GM19397 (cell line): ENCODE results near the gene DLGAP1.
"Not testable (repeated sequence)": the region's sequence is repeated elsewhere in the genome, so short reads cannot be mapped to it uniquely, and the experiment has no call there.

Experiments used
- ATAC-seq: cut with Tn5 transposase; IDR thresholded peaks from one replicate; pipeline ENCODE4 v1.9.1; 2021; ENCODE audit warnings: mild to moderate bottlenecking, moderate library complexity; ENCODE audit not compliant: unreplicated experiment

Gene DLGAP1

DNA sequence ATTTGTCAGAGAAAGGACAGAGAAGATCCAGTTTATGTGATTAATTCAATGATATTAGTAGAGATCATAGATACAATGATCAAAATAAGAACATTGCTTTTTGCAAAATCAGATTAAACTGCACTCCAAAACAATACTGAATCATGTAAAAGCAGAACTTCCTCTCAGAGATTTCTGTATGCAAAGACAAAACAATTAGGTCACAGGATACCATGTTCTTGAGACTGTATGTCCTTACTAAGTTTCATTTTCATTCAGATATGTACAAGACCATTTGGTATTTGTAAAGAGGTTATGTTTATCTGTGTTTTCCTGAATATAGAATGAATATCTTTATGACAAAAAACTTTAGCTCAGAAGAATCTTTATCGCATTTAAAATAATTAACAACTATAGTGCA lies 161.8 kb downstream of the DLGAP1 start:
- ATAC-seq, result no peak

GRCh38 chr18:4292696-4293095 lies 162.4 kb downstream of the DLGAP1 start:
- ATAC-seq, result no peak

GRCh38 chr18:4287340-4287739 lies 167.8 kb downstream of the DLGAP1 start:
- not testable (repeated sequence) for ATAC-seq

DNA sequence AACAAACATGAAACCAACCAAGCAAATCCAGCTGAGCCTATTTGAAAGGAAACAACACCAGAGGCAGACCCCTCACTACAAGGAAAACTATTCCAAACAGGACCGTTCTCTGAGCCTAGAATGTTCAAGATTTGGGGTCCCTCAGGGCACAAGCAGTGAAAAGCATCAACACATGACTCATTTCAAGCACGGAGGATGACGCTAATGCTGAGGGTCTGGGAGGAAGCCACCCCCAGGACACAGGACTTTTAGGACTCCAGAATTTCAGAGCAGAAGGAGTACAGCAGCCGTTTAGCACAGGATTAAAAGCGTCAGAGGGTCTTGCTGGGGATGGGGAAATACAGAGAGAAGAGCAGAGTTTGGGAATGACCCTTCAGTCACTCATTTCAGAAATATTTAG lies 168.9 kb downstream of the DLGAP1 start:
- ATAC-seq, result no peak

- ATAC-seq, result no peak
Observed at GRCh38 chr18:4285525-4285924, 169.6 kb downstream of the DLGAP1 start.

DNA sequence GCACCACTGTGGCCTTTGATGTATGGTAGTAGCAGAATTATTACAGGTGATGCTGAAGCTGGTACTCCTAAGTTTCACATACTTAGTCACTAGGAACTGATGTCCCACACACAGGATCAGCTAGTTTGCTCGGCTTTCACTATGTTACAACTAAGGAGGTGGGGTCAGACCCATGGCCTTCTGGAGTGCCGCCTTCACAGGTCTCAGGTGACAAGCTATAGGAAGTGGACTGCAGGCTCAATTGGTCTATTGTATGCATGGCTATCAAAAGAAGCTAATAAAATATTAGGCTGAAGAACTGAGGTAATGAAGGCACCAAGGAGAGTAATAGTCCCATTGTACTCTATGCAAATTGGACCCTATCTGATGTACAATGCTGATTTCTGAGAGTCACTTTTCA lies 170.6 kb downstream of the DLGAP1 start:
- no peak for ATAC-seq

- no peak for ATAC-seq
Observed at GRCh38 chr18:4283746-4284291, 171.3 kb downstream of the DLGAP1 start.

DNA sequence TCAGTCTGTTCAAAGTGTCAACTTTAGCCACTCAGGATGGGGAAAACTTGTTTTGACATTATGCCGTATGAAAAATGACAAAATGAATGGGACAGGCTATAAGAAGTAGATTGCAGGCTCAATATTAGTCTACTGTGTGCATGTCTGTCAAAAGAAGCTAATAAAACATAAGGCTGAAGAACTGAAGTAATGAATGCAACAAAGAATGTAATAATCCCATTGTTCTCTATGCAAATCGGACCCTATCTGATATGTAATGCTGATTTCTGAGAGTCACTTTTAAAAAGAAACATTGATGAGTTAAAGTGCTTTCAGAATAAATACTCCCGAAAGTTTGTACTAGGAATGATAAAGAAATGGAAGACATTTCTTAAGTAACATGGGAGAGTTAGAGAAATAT lies 172.2 kb downstream of the DLGAP1 start:
- ATAC-seq, result no peak

- no peak for ATAC-seq
Observed at GRCh38 chr18:4276953-4277585, 178.0 kb downstream of the DLGAP1 start.

- no peak for ATAC-seq
Observed at GRCh38 chr18:4271952-4272351, 183.2 kb downstream of the DLGAP1 start.

DNA sequence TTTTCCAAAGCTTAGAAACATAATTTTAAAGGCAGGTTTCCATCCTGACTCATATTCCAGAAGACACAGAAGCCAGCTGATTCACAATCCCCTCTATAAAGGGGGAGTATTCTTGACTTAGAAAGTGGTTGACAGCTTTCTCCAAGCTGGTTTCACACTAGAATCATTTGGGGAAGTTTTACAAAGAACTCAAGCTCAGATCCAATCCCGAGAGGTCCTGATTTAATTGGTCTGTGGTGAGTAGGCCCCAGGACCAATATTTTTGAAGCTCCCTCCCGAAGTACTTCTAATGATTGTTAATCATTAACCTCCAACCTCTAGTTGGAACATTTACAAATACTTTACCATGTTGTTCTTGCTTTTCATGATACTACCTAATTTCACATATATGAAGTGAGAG lies 184.1 kb downstream of the DLGAP1 start:
- ATAC-seq, result no peak

GRCh38 chr18:4270016-4270415 lies 185.1 kb downstream of the DLGAP1 start:
- ATAC-seq, result no peak

DNA sequence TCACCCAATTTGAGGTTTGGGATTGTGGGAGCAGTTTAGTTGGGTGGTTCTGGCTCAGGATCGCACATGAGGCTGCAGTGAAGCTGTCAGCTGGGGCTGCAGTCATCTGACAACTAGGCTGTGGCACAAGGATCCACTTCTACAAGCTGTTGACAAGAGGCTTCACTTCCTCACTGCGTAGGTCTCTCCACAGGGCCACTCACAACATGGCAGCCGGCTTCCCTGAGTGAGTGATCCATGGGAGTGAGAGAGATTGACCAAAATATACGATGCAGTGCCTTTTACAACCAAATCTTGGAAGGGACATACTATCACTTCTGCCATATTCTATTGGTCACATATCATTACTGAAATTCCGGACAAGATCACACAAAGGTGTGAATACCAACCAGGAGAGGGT lies 187.5 kb downstream of the DLGAP1 start:
- no peak for ATAC-seq

- ATAC-seq, result no peak
Observed at GRCh38 chr18:4264347-4264791, 190.7 kb downstream of the DLGAP1 start.

DNA sequence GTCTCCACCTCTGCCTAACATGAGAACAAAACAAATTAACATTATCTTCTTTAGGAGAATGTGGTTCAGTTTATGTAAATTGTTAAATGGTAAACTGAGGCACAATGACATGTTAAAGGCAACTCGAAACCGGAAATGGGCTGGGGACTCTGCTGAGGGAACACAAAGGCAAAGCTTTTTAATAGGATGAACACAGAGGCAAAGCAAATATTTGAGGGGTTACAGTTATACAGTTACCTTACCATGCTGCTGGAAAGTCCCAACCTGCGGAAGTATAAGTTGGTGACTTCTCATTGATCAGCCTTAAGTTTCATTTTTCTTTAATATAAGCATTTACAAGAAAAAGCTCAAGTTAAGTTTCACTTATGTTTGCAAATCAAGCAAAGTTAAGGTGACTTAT lies 195.0 kb downstream of the DLGAP1 start:
- ATAC-seq, result no peak

DNA sequence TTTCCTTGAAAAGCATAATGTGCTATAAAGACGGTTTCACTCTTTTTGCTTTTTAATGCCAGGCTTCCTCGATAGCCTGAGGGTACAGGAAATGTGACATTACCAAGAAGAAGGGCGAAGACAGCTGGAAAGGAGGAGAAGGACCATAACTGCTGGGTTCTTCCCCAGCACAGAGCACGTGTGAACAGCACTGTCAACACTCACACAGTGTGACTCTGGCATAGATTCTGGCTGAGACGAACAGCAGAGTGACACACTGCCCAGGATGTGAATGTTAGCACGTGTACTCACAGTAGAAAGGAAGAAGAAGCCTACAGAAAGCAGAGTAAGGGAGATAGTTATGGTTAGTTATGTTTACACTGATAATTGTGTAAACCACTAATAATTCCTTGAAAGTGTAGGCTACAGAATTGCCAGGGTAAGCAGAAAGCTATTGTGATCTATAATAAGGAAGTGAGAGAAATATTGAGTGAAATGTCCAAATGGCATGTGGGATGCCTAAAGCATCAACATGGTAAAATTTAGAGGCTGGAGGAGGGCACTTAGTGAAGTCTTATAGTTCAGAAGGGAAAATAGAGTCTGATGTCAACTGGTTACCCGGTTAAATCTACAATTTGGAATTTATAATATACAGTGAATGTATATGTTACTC lies 198.2 kb downstream of the DLGAP1 start:
- no peak for ATAC-seq

DNA sequence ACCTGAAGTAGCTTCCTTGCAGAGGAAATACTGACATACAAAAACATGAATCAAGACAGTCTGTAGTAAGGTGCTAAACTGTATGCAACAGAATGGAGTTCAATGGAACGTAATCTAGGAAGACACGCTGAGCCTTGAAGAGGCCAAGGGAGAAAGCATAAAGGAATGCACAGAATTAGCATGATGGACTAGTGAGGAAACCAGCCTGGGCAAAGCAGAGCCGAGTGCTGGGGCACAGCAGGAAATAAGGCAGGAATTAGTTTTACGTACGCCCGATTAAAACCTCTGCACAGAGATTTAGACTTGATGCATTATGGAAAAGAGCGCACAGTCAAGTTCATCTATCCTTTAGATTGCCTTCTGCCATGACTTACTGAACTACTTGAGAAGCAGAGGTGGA lies 200.3 kb downstream of the DLGAP1 start:
- no peak for ATAC-seq

DNA sequence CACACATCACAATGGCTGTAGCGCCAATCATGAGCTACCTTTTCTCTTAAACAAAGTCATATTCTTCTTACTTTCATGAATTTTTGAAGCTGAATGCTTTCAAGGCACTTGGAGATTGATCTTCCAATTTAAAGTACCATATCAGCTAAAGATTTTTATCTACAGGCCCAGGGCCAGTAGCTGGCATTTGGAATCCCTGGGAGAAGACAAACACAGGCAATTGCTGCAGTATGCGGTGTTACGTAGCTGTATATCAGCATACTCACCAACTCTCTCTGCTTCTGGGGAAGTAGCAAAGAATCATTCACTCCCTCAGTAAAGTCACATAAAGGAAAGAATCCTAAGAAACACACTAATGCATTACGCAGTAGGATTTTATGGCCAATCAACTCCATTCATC lies 202.3 kb downstream of the DLGAP1 start:
- ATAC-seq, result no peak

DNA sequence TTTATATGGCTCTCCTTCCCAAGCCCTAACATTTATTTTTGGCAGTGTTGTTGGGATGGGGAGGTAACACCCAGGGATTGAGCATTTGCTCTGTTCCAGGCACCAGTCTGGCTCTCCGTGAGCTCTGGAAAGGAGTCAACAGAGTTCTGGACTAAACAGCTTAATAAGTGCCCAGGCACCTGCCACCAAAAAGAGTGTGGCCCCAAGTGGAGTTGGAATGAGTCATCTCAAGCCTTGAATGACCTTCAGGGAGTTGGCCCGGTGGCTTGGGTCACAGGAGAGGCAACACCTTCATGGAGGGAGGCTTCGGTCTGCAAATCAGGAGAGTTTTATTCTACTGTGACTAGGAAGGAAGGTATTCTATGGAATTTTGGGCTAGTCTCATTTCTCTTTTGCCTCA lies 203.2 kb downstream of the DLGAP1 start:
- no peak for ATAC-seq

DNA sequence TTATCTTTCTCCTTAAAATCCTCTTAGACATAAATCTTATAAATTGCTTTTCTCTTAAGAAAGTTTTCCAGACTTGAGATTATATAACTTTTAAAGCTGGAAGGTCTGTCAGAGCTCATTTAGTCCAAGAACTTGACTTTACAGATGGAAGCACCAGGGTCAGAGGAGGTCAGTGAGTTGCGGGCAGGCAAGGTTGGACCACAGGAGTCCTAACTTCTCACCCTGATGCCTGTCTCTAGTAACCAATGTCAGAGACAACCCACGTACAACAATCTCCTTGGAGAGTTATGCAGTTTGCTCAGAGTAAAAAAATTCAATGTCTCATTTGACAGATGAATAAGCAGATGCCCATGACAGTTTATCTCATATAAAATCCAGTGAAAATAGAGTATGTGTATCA lies 203.9 kb downstream of the DLGAP1 start:
- no peak for ATAC-seq

- no peak for ATAC-seq
Observed at GRCh38 chr18:4250141-4250540, 205.0 kb downstream of the DLGAP1 start.

DNA sequence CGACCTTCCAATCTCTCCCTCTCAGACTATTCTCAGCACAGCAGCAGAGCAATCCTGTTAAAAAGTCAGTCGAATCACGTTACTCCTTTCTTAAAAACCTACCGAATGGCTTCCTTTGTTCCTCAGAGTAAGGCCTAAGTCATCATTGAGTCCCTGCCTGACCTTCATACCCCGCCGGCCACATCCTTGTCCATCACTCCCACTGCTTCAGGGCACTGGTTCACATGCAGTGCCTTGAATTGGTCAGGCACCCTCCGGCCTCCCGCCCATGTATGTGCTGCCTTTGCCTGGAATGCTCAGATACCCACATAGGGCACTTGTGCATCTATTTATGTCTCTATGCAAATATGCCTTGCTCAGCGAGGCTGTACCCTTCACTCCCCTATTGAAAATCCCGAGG lies 206.4 kb downstream of the DLGAP1 start:
- ATAC-seq, result no peak

GRCh38 chr18:4246374-4246773 lies 208.7 kb downstream of the DLGAP1 start:
- ATAC-seq, result no peak
